CD4-positive, alpha-beta T cell treated with Interleukin-4 for 4 hours (primary cell): ENCODE results near the gene SETD4.
"Not testable (repeated sequence)": the region's sequence is repeated elsewhere in the genome, so short reads cannot be mapped to it uniquely, and the experiment has no call there.

ENCODE experiments used
- DNase-seq: peaks from one replicate; pipeline ENCODE4 v3.0.0-alpha.2; 2020

Gene SETD4

GRCh38 chr21:36076878-36077655 is 16.7 kb upstream of the SETD4 start:
- DNase-seq = no peak

DNA sequence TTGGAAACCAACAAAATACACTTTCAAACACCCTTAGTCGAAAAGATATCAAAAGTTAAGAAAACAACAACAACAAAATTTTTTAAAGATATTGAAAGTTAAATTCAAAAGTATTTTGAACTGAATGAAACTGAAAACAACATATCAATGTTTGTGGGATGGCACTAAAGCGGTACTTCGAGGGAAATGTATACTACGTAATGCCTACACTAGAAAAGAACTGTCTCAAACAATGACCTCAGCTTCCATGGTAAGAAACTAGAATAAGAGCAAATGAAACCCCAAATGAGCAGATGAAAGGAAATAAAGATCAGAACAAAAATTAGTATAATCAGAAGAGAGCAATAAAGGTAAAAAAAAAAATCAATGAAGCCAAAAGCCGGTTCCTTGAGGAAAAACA is 15.6 kb upstream of the SETD4 start:
- no peak for DNase-seq

DNA sequence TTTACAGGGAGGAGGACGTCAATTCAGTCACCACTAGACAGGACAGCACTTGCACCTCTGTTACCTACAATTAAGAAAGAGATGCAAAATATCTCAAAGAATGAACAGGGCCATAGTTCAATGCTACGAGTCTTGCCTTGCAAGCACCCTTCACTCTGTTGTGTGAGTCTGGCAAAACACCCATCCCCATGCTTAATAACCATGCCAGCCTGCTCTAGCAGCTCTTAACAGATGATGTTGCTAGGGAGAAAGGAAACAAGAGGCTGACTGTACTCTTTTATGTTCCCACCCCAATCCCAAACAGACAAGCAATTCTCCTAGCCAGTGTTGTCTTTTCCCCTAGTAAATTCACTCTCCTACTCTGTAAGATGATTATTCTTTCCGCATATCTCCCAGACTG is 14.8 kb upstream of the SETD4 start:
- DNase-seq = no peak

GRCh38 chr21:36073911-36074310 is 13.6 kb upstream of the SETD4 start:
- not testable (repeated sequence) for DNase-seq

- DNase-seq = no peak
Measured at GRCh38 chr21:36073181-36073580, 12.9 kb upstream of the SETD4 start.

GRCh38 chr21:36072453-36073162 is 12.3 kb upstream of the SETD4 start:
- no peak for DNase-seq

- no peak for DNase-seq
Measured at GRCh38 chr21:36070999-36071398, 10.7 kb upstream of the SETD4 start.

DNA sequence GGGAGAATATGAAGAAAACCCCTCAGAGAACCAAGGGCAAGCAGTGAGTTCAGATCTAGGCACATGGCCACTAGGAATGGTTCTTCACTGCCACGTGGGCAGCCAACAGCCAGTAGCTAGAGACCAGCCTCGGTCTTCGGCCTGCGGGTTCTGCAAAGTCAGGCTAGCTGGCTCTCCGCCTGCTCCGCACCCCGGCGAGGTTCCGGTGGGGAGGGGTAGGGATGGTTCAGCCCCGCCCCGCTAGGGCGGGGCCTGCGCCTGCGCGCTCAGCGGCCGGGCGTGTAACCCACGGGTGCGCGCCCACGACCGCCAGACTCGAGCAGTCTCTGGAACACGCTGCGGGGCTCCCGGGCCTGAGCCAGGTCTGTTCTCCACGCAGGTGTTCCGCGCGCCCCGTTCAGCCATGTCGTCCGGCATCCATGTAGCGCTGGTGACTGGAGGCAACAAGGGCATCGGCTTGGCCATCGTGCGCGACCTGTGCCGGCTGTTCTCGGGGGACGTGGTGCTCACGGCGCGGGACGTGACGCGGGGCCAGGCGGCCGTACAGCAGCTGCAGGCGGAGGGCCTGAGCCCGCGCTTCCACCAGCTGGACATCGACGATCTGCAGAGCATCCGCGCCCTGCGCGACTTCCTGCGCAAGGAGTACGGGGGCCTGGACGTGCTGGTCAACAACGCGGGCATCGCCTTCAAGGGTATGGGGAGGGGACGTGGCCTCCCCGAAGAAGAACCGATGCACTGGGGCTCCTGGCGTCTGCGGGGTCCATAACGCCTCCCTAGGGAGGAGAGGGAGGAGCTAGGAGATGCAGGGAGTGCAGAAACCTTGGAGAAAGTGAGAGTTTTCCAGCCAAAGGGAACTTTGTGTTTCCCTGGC is 9.6 kb upstream of the SETD4 start, which contains the start of gene CBR1:
Gene CBR1 (plus strand): TSS at position 312 of the 871 bp plus-strand sequence. CDS start 92 bp downstream, at position 404.
- DNase-seq = peak; percentile 92

DNA sequence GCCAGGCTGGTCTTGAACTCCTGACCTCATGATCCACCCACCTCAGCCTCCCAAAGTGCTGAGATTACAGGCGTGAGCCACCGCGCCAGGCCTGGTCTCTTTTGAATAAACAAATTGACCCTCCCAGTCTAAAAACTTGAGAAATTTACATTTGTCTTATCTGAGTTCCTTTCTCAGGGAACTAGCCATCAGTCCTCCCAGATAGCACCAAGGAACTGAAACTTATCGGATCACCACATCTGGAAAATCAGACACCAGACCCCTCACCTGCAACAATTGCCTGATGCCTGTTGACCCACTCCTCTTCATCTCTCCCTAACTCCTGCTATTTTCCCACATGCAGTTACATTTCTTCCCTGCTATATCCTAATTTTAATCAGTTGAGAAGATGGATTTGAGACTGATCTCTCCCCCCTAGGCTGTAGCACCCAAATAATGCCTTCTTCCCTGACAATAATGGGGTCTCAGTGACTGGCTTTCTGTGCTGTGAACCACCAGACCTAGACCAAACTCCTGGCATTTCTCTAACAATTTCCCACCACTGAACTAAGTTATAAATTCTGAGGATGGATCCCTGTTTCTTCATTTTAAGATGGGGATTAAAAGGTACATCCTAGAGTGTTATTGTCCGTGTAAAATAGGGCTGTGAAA is 8.5 kb upstream of the SETD4 start:
- no peak for DNase-seq

- no peak for DNase-seq
Measured at GRCh38 chr21:36065497-36066036, 5.2 kb upstream of the SETD4 start.

GRCh38 chr21:36064085-36064460 is 3.7 kb upstream of the SETD4 start:
- no peak for DNase-seq

- no peak for DNase-seq
Measured at GRCh38 chr21:36063375-36064084, 3.2 kb upstream of the SETD4 start.

DNA sequence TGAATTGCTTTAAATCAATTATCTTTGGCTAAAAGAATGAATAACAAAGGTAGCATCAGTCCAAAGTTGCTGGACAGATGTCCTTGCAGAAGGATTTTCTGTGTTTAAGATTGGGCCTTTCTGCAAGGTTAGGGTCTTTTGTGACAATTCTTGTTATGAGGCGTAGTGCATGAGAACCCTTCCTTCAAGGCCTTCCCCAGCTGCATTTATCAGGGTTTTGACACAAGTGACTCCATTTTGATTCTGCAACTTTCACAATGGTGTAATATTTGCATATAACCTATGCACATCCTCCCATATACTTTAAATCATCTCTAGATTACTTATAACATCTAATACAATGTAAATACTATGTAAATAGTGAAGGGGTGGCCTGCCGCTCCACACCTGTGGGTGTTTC is 1.1 kb upstream of the SETD4 start:
- no peak for DNase-seq

- no peak for DNase-seq
Measured at GRCh38 chr21:36059823-36060158, 535 bp downstream of the SETD4 start.

DNA sequence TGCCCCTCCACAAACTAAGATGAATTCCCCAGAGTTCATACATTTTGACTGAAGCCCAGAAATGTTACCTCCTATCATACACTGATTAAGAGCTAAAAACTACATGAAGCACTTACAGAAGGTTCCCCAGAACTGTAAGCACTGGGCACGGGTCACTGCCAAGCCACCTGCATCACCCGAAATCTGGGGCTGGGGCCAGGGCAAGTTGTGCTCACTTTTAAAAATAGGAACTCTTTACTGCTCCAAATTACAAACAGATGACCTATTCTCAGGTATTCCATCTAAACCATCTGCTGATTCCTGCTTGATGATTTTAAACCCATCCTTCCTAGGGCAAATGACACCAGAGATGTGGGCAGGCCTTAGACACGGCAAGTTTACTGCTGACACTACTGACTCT is 4.8 kb downstream of the SETD4 start:
- no peak for DNase-seq

DNA sequence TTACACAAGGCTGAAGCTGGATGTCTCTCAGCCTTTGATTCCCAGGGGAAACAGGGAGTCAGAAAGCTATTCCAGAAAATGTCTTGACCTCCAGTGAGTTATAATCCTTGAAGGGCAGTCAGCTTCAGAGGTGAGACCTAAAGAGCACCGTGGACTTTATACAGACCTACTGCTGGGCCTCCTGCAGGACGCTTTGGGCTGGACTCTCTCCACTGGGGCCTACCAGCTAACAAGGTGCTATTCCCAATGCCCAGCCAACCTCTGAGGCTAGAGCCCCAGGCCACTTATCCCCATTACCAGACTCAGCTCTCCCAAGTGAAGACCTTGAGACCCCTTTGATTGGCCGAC is 6.6 kb downstream of the SETD4 start:
- no peak for DNase-seq

DNA sequence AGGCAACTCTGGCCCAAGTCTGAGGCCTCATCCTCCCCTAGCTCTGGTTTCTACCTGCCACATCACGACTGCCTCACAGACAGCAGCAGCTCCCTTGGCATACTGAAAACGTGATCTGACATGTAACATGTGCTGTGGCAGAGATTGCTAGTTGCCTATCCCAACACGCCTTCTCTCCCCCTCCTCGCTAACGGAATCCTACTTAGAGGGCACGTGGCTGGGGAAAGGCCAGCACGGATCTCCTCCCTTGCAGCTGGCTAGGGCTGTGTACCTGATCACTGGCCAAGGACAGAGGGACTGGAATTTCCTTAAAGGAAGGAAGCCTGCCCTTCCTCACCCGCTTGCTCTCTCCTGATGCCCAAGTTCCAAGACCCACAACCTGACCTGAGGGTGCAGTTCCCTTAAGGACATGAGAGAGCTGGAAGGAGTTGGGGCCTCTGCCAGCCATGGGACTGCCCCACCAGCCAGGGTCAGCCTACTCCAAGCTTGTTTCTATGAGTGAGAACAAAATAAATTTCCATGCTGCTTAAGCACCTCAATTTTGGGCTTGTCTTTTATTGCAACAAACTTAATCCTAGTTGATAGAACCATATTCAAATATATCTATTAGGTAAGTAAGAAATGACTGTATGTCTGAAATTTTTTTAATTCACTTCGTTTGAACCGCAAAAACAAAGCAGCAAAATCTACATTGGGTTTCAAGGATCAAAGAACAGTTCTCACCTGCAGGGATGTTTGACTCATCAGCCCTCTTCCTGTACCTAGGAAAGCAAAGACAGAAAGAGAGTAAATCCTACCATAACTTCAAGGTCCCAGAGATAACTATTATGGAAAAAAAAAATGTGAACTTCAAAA is 7.2 kb downstream of the SETD4 start:
- peak; percentile 25 for DNase-seq

GRCh38 chr21:36048357-36048756 is 12.0 kb downstream of the SETD4 start:
- no peak for DNase-seq

DNA sequence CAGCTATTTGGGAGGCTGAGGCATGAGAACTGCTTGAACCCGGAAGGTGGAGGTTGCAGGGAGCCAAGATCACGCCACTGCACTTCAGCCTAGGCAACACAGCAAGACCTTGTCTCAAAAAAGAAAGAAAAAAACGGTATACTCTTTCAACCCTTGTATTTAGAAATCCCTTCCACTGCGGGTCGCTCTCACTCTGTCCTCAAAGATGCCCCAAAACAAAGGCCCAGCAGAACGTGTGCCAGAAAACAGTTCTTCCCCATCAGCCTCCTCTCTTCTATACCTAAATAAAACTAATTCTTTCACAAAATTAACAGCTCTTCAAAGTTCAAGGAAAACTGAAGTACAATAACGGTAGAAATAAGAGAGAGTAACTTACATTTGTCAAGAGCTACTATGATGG is 13.2 kb downstream of the SETD4 start:
- DNase-seq = no peak

DNA sequence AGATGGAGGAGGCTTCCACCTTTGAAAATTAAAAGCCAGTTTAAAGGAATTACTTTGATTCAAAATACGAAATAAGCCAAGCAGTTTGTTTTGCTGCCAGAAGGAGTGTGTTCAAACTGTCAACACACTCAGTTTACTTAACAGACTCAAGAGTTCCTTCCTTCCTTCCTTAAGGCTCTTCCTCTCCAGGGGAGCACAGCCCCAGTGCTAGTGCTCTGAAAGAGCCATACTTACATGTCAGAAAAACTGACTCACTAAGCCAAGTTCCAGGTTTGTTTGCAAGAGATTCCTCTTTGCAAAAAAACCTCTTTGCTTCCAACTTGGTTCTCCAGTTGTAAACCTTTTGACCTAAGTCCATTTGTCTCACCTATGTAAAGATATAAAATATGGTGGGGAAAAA is 14.3 kb downstream of the SETD4 start:
- no peak for DNase-seq

GRCh38 chr21:36044056-36044455 is 16.3 kb downstream of the SETD4 start:
- no peak for DNase-seq
